Neural progenitor cell (in vitro differentiated cells): ENCODE measurements around the gene MFAP3. TPM values are rescaled to one million over a fixed set of nuclear protein-coding genes. Genes with fewer than 3 reads are reported as not detected.

ENCODE experiments used
- DNase-seq: peaks from one replicate; pipeline ENCODE4 v3.0.0-alpha.2; 2016; ENCODE audit warnings: low spot score
- H2AFZ ChIP-seq: fragments of 200-600 bp; sonication (generic); replicated peaks from 2 replicates; pipeline ENCODE4 v1.6.1; 2016; ENCODE audit warnings: antibody characterized with exemption
- H3F3A ChIP-seq: fragments of 200-600 bp; sonication (generic); 2 replicates; pipeline ENCODE4 v1.6.1; 2016; ENCODE audit warnings: antibody characterized with exemption, low read depth
- H3K27ac ChIP-seq: fragments of 200-600 bp; sonication (generic); 2 replicates; pipeline ENCODE4 v1.5.1; 2016; ENCODE audit warnings: mild to moderate bottlenecking
- H3K27me3 ChIP-seq: fragments of 200-600 bp; sonication (generic); 2 replicates; pipeline ENCODE4 v1.6.1; 2016; ENCODE audit warnings: mild to moderate bottlenecking, moderate library complexity
- H3K36me3 ChIP-seq: fragments of 200-600 bp; sonication (generic); 2 replicates; pipeline ENCODE4 v1.5.1; 2016
- H3K4me1 ChIP-seq: fragments of 200-600 bp; sonication (generic); 2 replicates; pipeline ENCODE4 v1.6.1; 2016; ENCODE audit warnings: mixed run types
- H3K4me2 ChIP-seq: fragments of 200-600 bp; sonication (generic); 2 replicates; pipeline ENCODE4 v1.6.1; 2016
- H3K4me3 ChIP-seq: fragments of 200-600 bp; sonication (generic); 2 replicates; pipeline ENCODE4 v1.5.1; 2016
- H3K79me2 ChIP-seq: fragments of 200-600 bp; sonication (generic); 2 replicates; pipeline ENCODE4 v1.6.1; 2016; ENCODE audit warnings: low read depth
- H3K9ac ChIP-seq: fragments of 200-600 bp; sonication (generic); 2 replicates; pipeline ENCODE4 v1.6.1; 2016
- H3K9me3 ChIP-seq: fragments of 200-600 bp; sonication (generic); 2 replicates; pipeline ENCODE4 v1.5.1; 2016; ENCODE audit warnings: low read depth
- H4K20me1 ChIP-seq: fragments of 200-600 bp; sonication (generic); 2 replicates; pipeline ENCODE4 v1.6.1; 2016; ENCODE audit warnings: low read depth
- H3K27ac Mint-ChIP-seq: 3 replicates; pipeline ENCODE4 v1.8.0; 2021; ENCODE audit warnings: mixed read lengths
- H3K27me3 Mint-ChIP-seq: 2 replicates; pipeline ENCODE4 v1.8.0; 2022; ENCODE audit warnings: low read depth, mild to moderate bottlenecking, inconsistent platforms, moderate library complexity, mixed read lengths; ENCODE audit not compliant: insufficient read depth
- H3K36me3 Mint-ChIP-seq: 3 replicates; pipeline ENCODE4 v1.8.0; 2021; ENCODE audit warnings: mixed read lengths
- H3K4me1 Mint-ChIP-seq: 3 replicates; pipeline ENCODE4 v1.8.0; 2021; ENCODE audit warnings: mixed read lengths
- H3K4me3 Mint-ChIP-seq: 3 replicates; pipeline ENCODE4 v1.8.0; 2021; ENCODE audit warnings: mild to moderate bottlenecking, moderate library complexity, mixed read lengths
- H3K9me3 Mint-ChIP-seq: 3 replicates; pipeline ENCODE4 v1.8.0; 2020; ENCODE audit warnings: mixed read lengths
- CTCF ChIP-seq: fragments of 200-600 bp; sonication (generic); IDR thresholded peaks from 2 replicates; pipeline ENCODE4 v1.5.1; 2017; ENCODE audit warnings: antibody characterized with exemption, mild to moderate bottlenecking
- EZH2 ChIP-seq: fragments of 200-600 bp; sonication (generic); IDR thresholded peaks from 2 replicates; pipeline ENCODE4 v1.6.1; 2017; ENCODE audit warnings: antibody characterized with exemption, mild to moderate bottlenecking, moderate library complexity
- EZH2phosphoT487 ChIP-seq: fragments of 200-600 bp; sonication (generic); IDR thresholded peaks from 2 replicates; pipeline ENCODE4 v1.6.1; 2017; ENCODE audit warnings: antibody characterized with exemption
- total RNA-seq: library from RNA; depleted of rRNA; stranded (reverse); fragments of >200 nt; gene quantifications from 2 replicates; pipeline ENCODE4 v1.2.3, GENCODE V29; 2015; ENCODE audit warnings: low replicate concordance

Gene MFAP3
- total RNA-seq, 1 donor from 2014 or later = 89.7 TPM

- peaks cover 25% of the 10 kb centered on the region for H3K79me2 ChIP-seq
- H3K27me3 ChIP-seq = no peaks in the 10 kb centered on the region
- H3K4me2 ChIP-seq = peak overlapping the region; percentile 88
- peak overlapping the region; percentile 30 for H2AFZ ChIP-seq
- DNase-seq = no peak
- no peak overlapping the region for H3K27ac ChIP-seq
- H3K36me3 ChIP-seq = no peaks in the 10 kb centered on the region
- no peaks in the 10 kb centered on the region for H3K9me3 Mint-ChIP-seq
- H3K27me3 Mint-ChIP-seq = no peaks in the 10 kb centered on the region
- peaks cover 16% of the 10 kb centered on the region for H3K4me1 Mint-ChIP-seq
- peak overlapping the region; percentile 80 for H3K4me3 ChIP-seq
- peaks cover 10% of the 10 kb centered on the region for H3K4me1 ChIP-seq
- peak overlapping the region; percentile 65 for H3K9ac ChIP-seq
- no peaks in the 10 kb centered on the region for H3K9me3 ChIP-seq
- TF ChIP-seq EZH2 = no peak
- no peak for TF ChIP-seq CTCF
- TF ChIP-seq EZH2phosphoT487 = no peak
- peak overlapping the region; percentile 96 for H3K4me3 Mint-ChIP-seq
- H4K20me1 ChIP-seq = peaks cover 15% of the 10 kb centered on the region
- H3K27ac Mint-ChIP-seq = peak overlapping the region; percentile 74
- peaks cover 13% of the 10 kb centered on the region for H3F3A ChIP-seq
- no peaks in the 10 kb centered on the region for H3K36me3 Mint-ChIP-seq
Observed at GRCh38 chr5:154038261-154038706, 483 bp upstream of the MFAP3 start.

- peak overlapping the region; percentile 96 for H3K4me3 Mint-ChIP-seq
- no peaks in the 10 kb centered on the region for H3K9me3 Mint-ChIP-seq
- Histone ChIP-seq H2AFZ (peak overlapping the region; percentile 30), H3F3A (peaks cover 13% of the 10 kb centered on the region), H3K4me1 (peaks cover 10% of the 10 kb centered on the region), H3K36me3 (no peaks in the 10 kb centered on the region), H3K79me2 (peaks cover 25% of the 10 kb centered on the region), H4K20me1 (peaks cover 21% of the 10 kb centered on the region), H3K27ac (no peak overlapping the region), H3K4me2 (peak overlapping the region; percentile 88), H3K9me3 (no peaks in the 10 kb centered on the region), H3K4me3 (peak overlapping the region; percentile 80), H3K9ac (peak overlapping the region; percentile 65), H3K27me3 (no peaks in the 10 kb centered on the region)
- H3K4me1 Mint-ChIP-seq = peaks cover 16% of the 10 kb centered on the region
- no peak for DNase-seq
- no peak overlapping the region for H3K27ac Mint-ChIP-seq
- TF ChIP-seq EZH2phosphoT487 (no peak), EZH2 (no peak), CTCF (no peak)
- H3K27me3 Mint-ChIP-seq = no peaks in the 10 kb centered on the region
- H3K36me3 Mint-ChIP-seq = no peaks in the 10 kb centered on the region
Observed at GRCh38 chr5:154039458-154039829, 677 bp downstream of the MFAP3 start.

DNA sequence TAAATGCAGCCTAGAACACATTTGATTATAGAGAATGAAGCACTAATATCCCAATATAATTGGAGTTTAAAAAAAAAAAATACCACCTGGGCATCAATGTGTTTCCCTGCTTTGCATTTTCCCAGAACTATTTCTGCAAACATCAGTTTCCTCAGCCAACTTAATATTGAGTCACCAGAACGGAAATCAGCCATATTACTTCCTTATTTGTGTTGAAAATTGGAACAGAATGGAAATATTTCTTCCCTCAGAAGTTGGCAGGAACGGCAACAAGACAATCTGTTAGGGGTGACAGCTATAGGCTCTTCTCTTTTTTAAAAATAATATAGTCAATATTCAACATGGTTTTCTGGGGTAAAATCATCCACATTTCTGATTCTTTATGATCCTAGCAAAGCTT, 4.0 kb downstream of the MFAP3 start:
- DNase-seq = no peak
- Histone ChIP-seq H3K9me3 (no peaks in the 10 kb centered on the region), H3K36me3 (no peaks in the 10 kb centered on the region), H3F3A (peaks cover 8% of the 10 kb centered on the region), H3K4me2 (no peak overlapping the region), H3K27me3 (no peaks in the 10 kb centered on the region), H3K79me2 (peaks cover 24% of the 10 kb centered on the region), H3K27ac (no peak overlapping the region), H3K4me1 (peaks cover 8% of the 10 kb centered on the region), H3K9ac (no peak overlapping the region), H2AFZ (no peak overlapping the region), H4K20me1 (peaks cover 31% of the 10 kb centered on the region), H3K4me3 (no peak overlapping the region)
- Mint-ChIP-seq H3K27me3 (no peaks in the 10 kb centered on the region), H3K27ac (no peak overlapping the region), H3K9me3 (no peaks in the 10 kb centered on the region), H3K4me3 (no peak overlapping the region), H3K4me1 (peaks cover 12% of the 10 kb centered on the region), H3K36me3 (no peaks in the 10 kb centered on the region)
- TF ChIP-seq EZH2phosphoT487 (no peak), EZH2 (no peak), CTCF (no peak)
